Neural cell (in vitro differentiated cells): ENCODE results near the gene ADARB1. TPM values are rescaled to one million over a fixed set of nuclear protein-coding genes. Genes with fewer than 3 reads are reported as not detected.

Experiments used
- H2AFZ ChIP-seq: fragments of 200-600, 300-800 bp; sonication (generic), shearing (Covaris generic); 2 replicates; pipeline ENCODE4 v1.6.0; 2014; ENCODE audit warnings: low read depth, mild to moderate bottlenecking, antibody characterized with exemption, low read length, moderate library complexity
- H3F3A ChIP-seq: fragments of 200-600 bp; shearing (Covaris generic); 2 replicates; pipeline ENCODE4 v1.6.1; 2016; ENCODE audit warnings: mild to moderate bottlenecking, moderate library complexity, mixed read lengths, antibody characterized with exemption, low read length; ENCODE audit not compliant: insufficient read depth, poor library complexity, severe bottlenecking
- H3K27ac ChIP-seq: fragments of 200-600, 300-800 bp; sonication (generic), shearing (Covaris generic); 2 replicates; pipeline ENCODE4 v1.5.1; 2014; ENCODE audit warnings: mild to moderate bottlenecking, low read length, moderate library complexity
- H3K27me3 ChIP-seq: fragments of 300-800, 200-600 bp; sonication (generic), shearing (Covaris generic); 2 replicates; pipeline ENCODE4 v1.6.0; 2014; ENCODE audit warnings: mild to moderate bottlenecking, low read depth, low read length, moderate library complexity; ENCODE audit not compliant: insufficient read depth
- H3K36me3 ChIP-seq: fragments of 300-800, 200-600 bp; sonication (generic), shearing (Covaris generic); 2 replicates; pipeline ENCODE4 v1.5.1; 2014; ENCODE audit warnings: mild to moderate bottlenecking, antibody characterized with exemption, low read length, moderate library complexity; ENCODE audit not compliant: insufficient read depth
- H3K4me2 ChIP-seq: fragments of 300-800, 200-600 bp; sonication (generic), shearing (Covaris generic); 2 replicates; pipeline ENCODE4 v1.6.0; 2014; ENCODE audit warnings: mild to moderate bottlenecking, low read length
- H3K4me3 ChIP-seq: fragments of 300-800, 200-600 bp; sonication (generic), shearing (Covaris generic); 2 replicates; pipeline ENCODE4 v1.5.1; 2014; ENCODE audit warnings: mild to moderate bottlenecking, low read length, moderate library complexity
- H3K79me2 ChIP-seq: fragments of 200-600 bp; shearing (Covaris generic); replicated peaks from 2 replicates; pipeline ENCODE4 v1.6.0; 2014; ENCODE audit warnings: mild to moderate bottlenecking, low read length, moderate library complexity; ENCODE audit not compliant: insufficient read depth
- H3K9ac ChIP-seq: fragments of 300-800, 200-600 bp; sonication (generic), shearing (Covaris generic); 2 replicates; pipeline ENCODE4 v1.6.1; 2016; ENCODE audit warnings: mild to moderate bottlenecking, low read length, mixed read lengths
- H3K9me2 ChIP-seq: fragments of 200-600 bp; shearing (Covaris generic); 2 replicates; pipeline ENCODE4 v1.6.1; 2016; ENCODE audit warnings: mild to moderate bottlenecking, low read length, mixed read lengths; ENCODE audit not compliant: insufficient read depth
- H3K9me3 ChIP-seq: fragments of 200-600, 300-800 bp; sonication (generic), shearing (Covaris generic); 2 replicates; pipeline ENCODE4 v1.6.1; 2016; ENCODE audit warnings: mild to moderate bottlenecking, mixed run types, low read length, moderate library complexity, mixed read lengths
- H4K20me1 ChIP-seq: fragments of 200-600 bp; shearing (Covaris generic); 2 replicates; pipeline ENCODE4 v1.6.1; 2016; ENCODE audit warnings: mild to moderate bottlenecking, mixed run types; ENCODE audit not compliant: insufficient read depth
- EP300 ChIP-seq: fragments of 450-650 bp; conservative IDR thresholded peaks from 2 replicates; pipeline ENCODE4 v1.6.1; 2014; ENCODE audit warnings: antibody characterized with exemption, mild to moderate bottlenecking, moderate library complexity; ENCODE audit not compliant: poor library complexity, severe bottlenecking
- EZH2 ChIP-seq: fragments of 200-600, 300-800 bp; shearing (Covaris generic), sonication (generic); IDR thresholded peaks from 2 replicates; pipeline ENCODE4 v1.6.1; 2014; ENCODE audit warnings: antibody characterized with exemption, low read length, borderline replicate concordance, mild to moderate bottlenecking; ENCODE audit not compliant: insufficient read depth, poor library complexity, severe bottlenecking
- MXI1 ChIP-seq: fragments of 450-650 bp; conservative IDR thresholded peaks from 2 replicates; pipeline ENCODE4 v1.6.1; 2014; ENCODE audit warnings: antibody characterized with exemption, mild to moderate bottlenecking; ENCODE audit not compliant: poor library complexity, severe bottlenecking
- POLR2AphosphoS5 ChIP-seq: IDR thresholded peaks from 2 replicates; pipeline ENCODE4 v1.6.1; 2012
- RAD21 ChIP-seq: fragments of 450-650 bp; conservative IDR thresholded peaks from 2 replicates; pipeline ENCODE4 v1.6.1; 2014; ENCODE audit warnings: antibody characterized with exemption, mild to moderate bottlenecking, moderate library complexity
- SMC3 ChIP-seq: fragments of 450-650 bp; conservative IDR thresholded peaks from 2 replicates; pipeline ENCODE4 v1.6.1; 2014; ENCODE audit warnings: antibody characterized with exemption, mild to moderate bottlenecking, moderate library complexity; ENCODE audit not compliant: poor library complexity
- TAF1 ChIP-seq: IDR thresholded peaks from 2 replicates; pipeline ENCODE4 v1.6.1; 2012; ENCODE audit warnings: low read depth
- polyA plus RNA-seq: library from polyadenylated mRNA; depleted of rRNA; stranded (reverse); fragments of >200 nt; gene quantifications from 2 replicates; pipeline ENCODE4 v1.2.3, GENCODE V29; 2014
- TF ChIP-seq, protein P1 (sequence below): IDR thresholded peaks from 2 replicates; pipeline ENCODE4 v1.6.1; 2012; ENCODE audit warnings: borderline replicate concordance
- TF ChIP-seq, protein P2 (sequence below): fragments of 450-650 bp; IDR thresholded peaks from 2 replicates; pipeline ENCODE4 v1.5.1; 2014; ENCODE audit warnings: antibody characterized with exemption, mild to moderate bottlenecking, moderate library complexity; ENCODE audit not compliant: poor library complexity, severe bottlenecking

Gene ADARB1
- polyA plus RNA-seq, 1 donor from 2014 or later: 8.9 TPM

- Histone ChIP-seq H3K9me2 (no peaks in the 10 kb centered on the region), H2AFZ (no peak overlapping the region), H3K4me3 (no peak overlapping the region), H3K4me2 (no peak overlapping the region), H3K27ac (no peak overlapping the region), H3K79me2 (no peaks in the 10 kb centered on the region), H3K9me3 (no peaks in the 10 kb centered on the region), H3F3A (no peaks in the 10 kb centered on the region), H4K20me1 (no peaks in the 10 kb centered on the region), H3K9ac (no peak overlapping the region), H3K36me3 (no peaks in the 10 kb centered on the region), H3K27me3 (no peaks in the 10 kb centered on the region)
- TF ChIP-seq EZH2: no peak
- TF ChIP-seq, protein P1, sequence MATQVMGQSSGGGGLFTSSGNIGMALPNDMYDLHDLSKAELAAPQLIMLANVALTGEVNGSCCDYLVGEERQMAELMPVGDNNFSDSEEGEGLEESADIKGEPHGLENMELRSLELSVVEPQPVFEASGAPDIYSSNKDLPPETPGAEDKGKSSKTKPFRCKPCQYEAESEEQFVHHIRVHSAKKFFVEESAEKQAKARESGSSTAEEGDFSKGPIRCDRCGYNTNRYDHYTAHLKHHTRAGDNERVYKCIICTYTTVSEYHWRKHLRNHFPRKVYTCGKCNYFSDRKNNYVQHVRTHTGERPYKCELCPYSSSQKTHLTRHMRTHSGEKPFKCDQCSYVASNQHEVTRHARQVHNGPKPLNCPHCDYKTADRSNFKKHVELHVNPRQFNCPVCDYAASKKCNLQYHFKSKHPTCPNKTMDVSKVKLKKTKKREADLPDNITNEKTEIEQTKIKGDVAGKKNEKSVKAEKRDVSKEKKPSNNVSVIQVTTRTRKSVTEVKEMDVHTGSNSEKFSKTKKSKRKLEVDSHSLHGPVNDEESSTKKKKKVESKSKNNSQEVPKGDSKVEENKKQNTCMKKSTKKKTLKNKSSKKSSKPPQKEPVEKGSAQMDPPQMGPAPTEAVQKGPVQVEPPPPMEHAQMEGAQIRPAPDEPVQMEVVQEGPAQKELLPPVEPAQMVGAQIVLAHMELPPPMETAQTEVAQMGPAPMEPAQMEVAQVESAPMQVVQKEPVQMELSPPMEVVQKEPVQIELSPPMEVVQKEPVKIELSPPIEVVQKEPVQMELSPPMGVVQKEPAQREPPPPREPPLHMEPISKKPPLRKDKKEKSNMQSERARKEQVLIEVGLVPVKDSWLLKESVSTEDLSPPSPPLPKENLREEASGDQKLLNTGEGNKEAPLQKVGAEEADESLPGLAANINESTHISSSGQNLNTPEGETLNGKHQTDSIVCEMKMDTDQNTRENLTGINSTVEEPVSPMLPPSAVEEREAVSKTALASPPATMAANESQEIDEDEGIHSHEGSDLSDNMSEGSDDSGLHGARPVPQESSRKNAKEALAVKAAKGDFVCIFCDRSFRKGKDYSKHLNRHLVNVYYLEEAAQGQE: no peak
- TF ChIP-seq EP300: no peak
- TF ChIP-seq SMC3: no peak
- no peak for TF ChIP-seq TAF1
- TF ChIP-seq, protein P2, sequence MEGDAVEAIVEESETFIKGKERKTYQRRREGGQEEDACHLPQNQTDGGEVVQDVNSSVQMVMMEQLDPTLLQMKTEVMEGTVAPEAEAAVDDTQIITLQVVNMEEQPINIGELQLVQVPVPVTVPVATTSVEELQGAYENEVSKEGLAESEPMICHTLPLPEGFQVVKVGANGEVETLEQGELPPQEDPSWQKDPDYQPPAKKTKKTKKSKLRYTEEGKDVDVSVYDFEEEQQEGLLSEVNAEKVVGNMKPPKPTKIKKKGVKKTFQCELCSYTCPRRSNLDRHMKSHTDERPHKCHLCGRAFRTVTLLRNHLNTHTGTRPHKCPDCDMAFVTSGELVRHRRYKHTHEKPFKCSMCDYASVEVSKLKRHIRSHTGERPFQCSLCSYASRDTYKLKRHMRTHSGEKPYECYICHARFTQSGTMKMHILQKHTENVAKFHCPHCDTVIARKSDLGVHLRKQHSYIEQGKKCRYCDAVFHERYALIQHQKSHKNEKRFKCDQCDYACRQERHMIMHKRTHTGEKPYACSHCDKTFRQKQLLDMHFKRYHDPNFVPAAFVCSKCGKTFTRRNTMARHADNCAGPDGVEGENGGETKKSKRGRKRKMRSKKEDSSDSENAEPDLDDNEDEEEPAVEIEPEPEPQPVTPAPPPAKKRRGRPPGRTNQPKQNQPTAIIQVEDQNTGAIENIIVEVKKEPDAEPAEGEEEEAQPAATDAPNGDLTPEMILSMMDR: no peak
- no peak for TF ChIP-seq MXI1
- TF ChIP-seq POLR2AphosphoS5: no peak
- no peak for TF ChIP-seq RAD21
Measured at GRCh38 chr21:45264912-45265515, 190.6 kb downstream of the ADARB1 start.

DNA sequence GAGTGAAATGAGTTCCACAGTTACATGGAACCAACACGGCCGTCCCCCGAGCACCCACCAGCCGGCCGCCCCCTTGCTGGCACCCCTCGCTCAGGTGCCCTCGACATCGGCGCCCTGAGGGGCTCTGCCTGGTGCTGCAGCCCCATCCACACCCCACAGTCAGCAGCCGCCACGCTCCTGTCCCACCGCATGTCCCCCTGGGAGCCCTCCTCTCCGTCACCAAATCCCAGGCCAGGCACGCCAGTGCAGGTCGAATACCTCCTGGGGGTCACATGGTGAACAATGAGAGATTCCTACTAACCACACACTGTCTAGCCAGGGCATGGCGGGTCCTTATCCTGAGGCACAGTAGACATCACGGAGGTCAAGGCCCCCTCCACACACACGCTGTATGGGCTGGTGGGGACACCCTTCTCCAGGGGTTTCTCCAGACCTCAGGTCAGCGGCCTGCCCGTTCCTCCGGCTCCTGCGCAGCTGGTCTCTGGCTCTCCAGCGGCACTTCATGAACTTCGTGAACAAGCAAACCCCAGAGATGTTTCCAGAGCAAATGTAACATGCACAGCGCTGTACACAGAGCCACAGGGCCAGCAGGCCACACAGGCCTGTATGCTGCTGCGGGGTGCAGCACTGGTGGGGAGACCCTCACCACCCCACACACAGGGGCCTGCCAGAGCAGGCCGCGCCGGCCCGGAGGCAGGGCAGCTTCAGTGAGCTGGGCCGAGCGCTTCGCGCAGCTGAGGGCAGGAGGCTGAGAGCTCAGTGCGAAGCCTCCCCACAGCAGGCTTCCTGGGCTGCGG, 191.5 kb downstream of the ADARB1 start:
- no peak overlapping the region for H3K27ac ChIP-seq
- TF ChIP-seq, protein P2: no peak
- TF ChIP-seq, protein P1: no peak
- no peak for TF ChIP-seq MXI1
- TF ChIP-seq TAF1: no peak
- TF ChIP-seq POLR2AphosphoS5: no peak
- H4K20me1 ChIP-seq: no peaks in the 10 kb centered on the region
- no peaks in the 10 kb centered on the region for H3F3A ChIP-seq
- no peak overlapping the region for H3K4me2 ChIP-seq
- H3K27me3 ChIP-seq: no peaks in the 10 kb centered on the region
- no peak overlapping the region for H2AFZ ChIP-seq
- H3K9me3 ChIP-seq: no peaks in the 10 kb centered on the region
- H3K9me2 ChIP-seq: no peaks in the 10 kb centered on the region
- H3K4me3 ChIP-seq: no peak overlapping the region
- no peaks in the 10 kb centered on the region for H3K79me2 ChIP-seq
- no peaks in the 10 kb centered on the region for H3K36me3 ChIP-seq
- no peak overlapping the region for H3K9ac ChIP-seq
